Trophoblast cell (in vitro differentiated cells and primary cell): ENCODE measurements around the gene MRAS.

Experiments used
- DNase-seq, 2 donors: peaks; one replicate each; pipeline ENCODE4 v3.0.0-alpha.2; 2016
- H2AFZ ChIP-seq: 2 replicates; pipeline ENCODE4 v1.6.1; 2013; ENCODE audit warnings: low read length, moderate library complexity, mild to moderate bottlenecking; ENCODE audit not compliant: insufficient read depth, poor library complexity
- H2AK5ac ChIP-seq: 2 replicates; pipeline ENCODE4 v1.6.1; 2013; ENCODE audit warnings: mild to moderate bottlenecking, low read length
- H2BK120ac ChIP-seq: 2 replicates; pipeline ENCODE4 v1.6.1; 2013; ENCODE audit warnings: low read length, mild to moderate bottlenecking, moderate library complexity; ENCODE audit not compliant: insufficient read depth, poor library complexity
- H2BK12ac ChIP-seq: 2 replicates; pipeline ENCODE4 v1.6.1; 2013; ENCODE audit warnings: mild to moderate bottlenecking, low read length, moderate library complexity
- H2BK5ac ChIP-seq: 2 replicates; pipeline ENCODE4 v1.6.1; 2013; ENCODE audit warnings: low read length, low read depth, moderate library complexity, mild to moderate bottlenecking; ENCODE audit not compliant: poor library complexity
- H3K14ac ChIP-seq: 2 replicates; pipeline ENCODE4 v1.6.1; 2013; ENCODE audit warnings: mild to moderate bottlenecking, low read length
- H3K18ac ChIP-seq: 2 replicates; pipeline ENCODE4 v1.6.1; 2013; ENCODE audit warnings: mild to moderate bottlenecking, low read length
- H3K23ac ChIP-seq: 2 replicates; pipeline ENCODE4 v1.6.1; 2013; ENCODE audit warnings: low read length
- H3K27ac ChIP-seq: 2 replicates; pipeline ENCODE4 v1.5.1; 2013; ENCODE audit warnings: low read depth, mild to moderate bottlenecking, inconsistent platforms, low read length, moderate library complexity
- H3K27me3 ChIP-seq: 2 replicates; pipeline ENCODE4 v1.6.1; 2013; ENCODE audit warnings: inconsistent platforms, mild to moderate bottlenecking, low read length, moderate library complexity; ENCODE audit not compliant: insufficient read depth
- H3K36me3 ChIP-seq, 2 experiments: 1 replicate in 1 of 2; 2 replicates in 1 of 2; pipeline ENCODE4 v1.6.1; 2013; ENCODE audit warnings: low read length in 2 of 2, mild to moderate bottlenecking in 2 of 2, moderate library complexity in 1 of 2; ENCODE audit not compliant: insufficient read depth in 2 of 2, control insufficient read depth in 1 of 2
- H3K4ac ChIP-seq: 2 replicates; pipeline ENCODE4 v1.6.1; 2013; ENCODE audit warnings: low read depth, mild to moderate bottlenecking, low read length, moderate library complexity
- H3K4me1 ChIP-seq, 2 experiments: 1 replicate in 1 of 2; 2 replicates in 1 of 2; pipeline ENCODE4 v1.6.1; 2013; ENCODE audit warnings: low read length in 2 of 2, mild to moderate bottlenecking in 2 of 2, moderate library complexity in 1 of 2; ENCODE audit not compliant: insufficient read depth in 2 of 2, control insufficient read depth in 1 of 2
- H3K4me2 ChIP-seq: 2 replicates; pipeline ENCODE4 v1.6.1; 2013; ENCODE audit warnings: inconsistent platforms, mild to moderate bottlenecking, low read length, moderate library complexity
- H3K4me3 ChIP-seq: 2 replicates; pipeline ENCODE4 v1.5.1; 2013; ENCODE audit warnings: mild to moderate bottlenecking, low read depth, low read length, inconsistent platforms
- H3K79me1 ChIP-seq: one replicate; pipeline ENCODE4 v1.6.1; 2013; ENCODE audit warnings: low read length
- H3K79me2 ChIP-seq: 2 replicates; pipeline ENCODE4 v1.6.1; 2013; ENCODE audit warnings: low read length, mild to moderate bottlenecking; ENCODE audit not compliant: control insufficient read depth, insufficient read depth, poor library complexity
- H3K9ac ChIP-seq: 2 replicates; pipeline ENCODE4 v1.6.1; 2013; ENCODE audit warnings: mild to moderate bottlenecking, low read length
- H3K9me3 ChIP-seq: 2 replicates; pipeline ENCODE4 v1.6.1; 2013; ENCODE audit warnings: low read depth, mild to moderate bottlenecking, control low read depth, inconsistent platforms, low read length; ENCODE audit not compliant: insufficient read depth
- H4K12ac ChIP-seq: 2 replicates; pipeline ENCODE4 v1.6.1; 2013; ENCODE audit warnings: low read depth, mild to moderate bottlenecking, low read length, moderate library complexity
- H4K8ac ChIP-seq: 2 replicates; pipeline ENCODE4 v1.6.1; 2013; ENCODE audit warnings: low read depth, mild to moderate bottlenecking, low read length, moderate library complexity
- H4K91ac ChIP-seq: one replicate; pipeline ENCODE4 v1.6.1; 2013; ENCODE audit warnings: low read depth, mild to moderate bottlenecking, low read length, moderate library complexity
- WGBS: extraction: QIAGEN DNeasy Blood & Tissue Kit; methylation state at CpG from one replicate; pipeline ENCODE4 v1.1.7; 2013; ENCODE audit warnings: missing lambda C conversion rate; ENCODE audit not compliant: insufficient read length, insufficient coverage; ENCODE audit errors: extremely low coverage; 5-methylcytosine and 5-hydroxymethylcytosine counted together

The MRAS gene

GRCh38 chr3:138390582-138390932, 42.2 kb downstream of the MRAS start:
- H2BK120ac ChIP-seq = no peak overlapping the region
- peaks cover 15 to 16% of the 10 kb centered on the region in 2 experiments for H3K4me1 ChIP-seq
- H3K27me3 ChIP-seq = no peaks in the 10 kb centered on the region
- H4K91ac ChIP-seq = no peak overlapping the region
- H2AK5ac ChIP-seq = no peak overlapping the region
- no peaks in the 10 kb centered on the region for H3K36me3 ChIP-seq
- no peak overlapping the region for H3K14ac ChIP-seq
- peaks cover 2% of the 10 kb centered on the region for H3K79me2 ChIP-seq
- H4K8ac ChIP-seq = no peak overlapping the region
- no CpG with 5 or more reads among the region's 2 CpGs for whole genome bisulfite sequencing
- H2BK5ac ChIP-seq = no peak overlapping the region
- H3K4ac ChIP-seq = no peak overlapping the region
- H3K18ac ChIP-seq = no peak overlapping the region
- H3K4me2 ChIP-seq = peak overlapping the region; percentile 29
- no peak overlapping the region for H3K4me3 ChIP-seq
- H4K12ac ChIP-seq = no peak overlapping the region
- peaks cover 2% of the 10 kb centered on the region for H3K9me3 ChIP-seq
- DNase-seq = no peak
- no peak overlapping the region for H2AFZ ChIP-seq
- H2BK12ac ChIP-seq = no peak overlapping the region
- H3K27ac ChIP-seq = no peak overlapping the region
- H3K9ac ChIP-seq = no peak overlapping the region
- peaks cover 11% of the 10 kb centered on the region for H3K79me1 ChIP-seq
- no peak overlapping the region for H3K23ac ChIP-seq

- Histone ChIP-seq H3K9me3 (peaks cover 5% of the 10 kb centered on the region), H2BK12ac (no peak overlapping the region), H3K14ac (no peak overlapping the region), H3K18ac (no peak overlapping the region), H3K79me1 (peaks cover 11% of the 10 kb centered on the region), H2BK5ac (no peak overlapping the region), H2AFZ (no peak overlapping the region), H4K12ac (no peak overlapping the region), H3K4ac (no peak overlapping the region), H3K4me2 (no peak overlapping the region), H4K8ac (no peak overlapping the region), H2AK5ac (no peak overlapping the region), H3K27ac (no peak overlapping the region), H3K4me1 (peaks cover 18 to 23% of the 10 kb centered on the region in 2 experiments), H4K91ac (no peak overlapping the region), H3K79me2 (peaks cover 2% of the 10 kb centered on the region), H3K23ac (no peak overlapping the region), H3K27me3 (no peaks in the 10 kb centered on the region), H3K9ac (no peak overlapping the region), H2BK120ac (no peak overlapping the region), H3K36me3 (peaks cover 4 to 7% of the 10 kb centered on the region in 2 experiments), H3K4me3 (no peak overlapping the region)
- DNase-seq = no peak
- WGBS = no CpG with 5 or more reads among the region's 4 CpGs
Observed at GRCh38 chr3:138394156-138394555, 45.8 kb downstream of the MRAS start.

- Histone ChIP-seq H3K23ac (no peak overlapping the region), H3K14ac (no peak overlapping the region), H4K8ac (no peak overlapping the region), H3K9me3 (peaks cover 5% of the 10 kb centered on the region), H3K79me2 (peaks cover 2% of the 10 kb centered on the region), H2BK120ac (no peak overlapping the region), H2AK5ac (no peak overlapping the region), H3K18ac (no peak overlapping the region), H3K9ac (no peak overlapping the region), H3K79me1 (peaks cover 6% of the 10 kb centered on the region), H2BK5ac (no peak overlapping the region), H4K91ac (no peak overlapping the region), H3K4me2 (no peak overlapping the region), H3K36me3 (peaks cover 4 to 8% of the 10 kb centered on the region in 2 experiments), H2BK12ac (no peak overlapping the region), H3K4me3 (no peak overlapping the region), H3K4me1 (peaks cover 13 to 18% of the 10 kb centered on the region in 2 experiments), H2AFZ (no peak overlapping the region), H3K27ac (no peak overlapping the region), H4K12ac (no peak overlapping the region), H3K4ac (no peak overlapping the region), H3K27me3 (no peaks in the 10 kb centered on the region)
- no peak for DNase-seq
- WGBS = no CpG with 5 or more reads among the region's 5 CpGs
Observed at GRCh38 chr3:138394686-138395085, 46.3 kb downstream of the MRAS start.

GRCh38 chr3:138395865-138396751, 47.7 kb downstream of the MRAS start:
- no peak overlapping the region for H3K4me2 ChIP-seq
- H2AFZ ChIP-seq = no peak overlapping the region
- peaks cover 5% of the 10 kb centered on the region for H3K9me3 ChIP-seq
- H2BK12ac ChIP-seq = no peak overlapping the region
- no peak overlapping the region for H3K14ac ChIP-seq
- no peak overlapping the region for H4K91ac ChIP-seq
- H3K4me1 ChIP-seq = peaks cover 4 to 9% of the 10 kb centered on the region in 2 experiments
- no peak overlapping the region for H3K4me3 ChIP-seq
- H4K12ac ChIP-seq = no peak overlapping the region
- no peak for DNase-seq
- no peak overlapping the region for H3K4ac ChIP-seq
- no peak overlapping the region for H2BK5ac ChIP-seq
- no peaks in the 10 kb centered on the region for H3K79me1 ChIP-seq
- H3K23ac ChIP-seq = no peak overlapping the region
- no peak overlapping the region for H3K18ac ChIP-seq
- no peak overlapping the region for H4K8ac ChIP-seq
- peaks cover 12 to 13% of the 10 kb centered on the region in 2 experiments for H3K36me3 ChIP-seq
- H2AK5ac ChIP-seq = no peak overlapping the region
- WGBS = no CpG with 5 or more reads among the region's 12 CpGs
- H3K9ac ChIP-seq = no peak overlapping the region
- H3K79me2 ChIP-seq = no peaks in the 10 kb centered on the region
- no peak overlapping the region for H2BK120ac ChIP-seq
- no peaks in the 10 kb centered on the region for H3K27me3 ChIP-seq
- no peak overlapping the region for H3K27ac ChIP-seq
